ENCODE data around the gene ELF4. TPM values are rescaled to one million over a fixed set of nuclear protein-coding genes. Genes with fewer than 3 reads are reported as not detected.
A peak's percentile ranks its signal among the peaks of the same experiment; 100 is the strongest.

Gene ELF4
- total and polyA plus RNA-seq, 2 experiments from 2014 or later, result 0.50 to 1.8 TPM

DNA sequence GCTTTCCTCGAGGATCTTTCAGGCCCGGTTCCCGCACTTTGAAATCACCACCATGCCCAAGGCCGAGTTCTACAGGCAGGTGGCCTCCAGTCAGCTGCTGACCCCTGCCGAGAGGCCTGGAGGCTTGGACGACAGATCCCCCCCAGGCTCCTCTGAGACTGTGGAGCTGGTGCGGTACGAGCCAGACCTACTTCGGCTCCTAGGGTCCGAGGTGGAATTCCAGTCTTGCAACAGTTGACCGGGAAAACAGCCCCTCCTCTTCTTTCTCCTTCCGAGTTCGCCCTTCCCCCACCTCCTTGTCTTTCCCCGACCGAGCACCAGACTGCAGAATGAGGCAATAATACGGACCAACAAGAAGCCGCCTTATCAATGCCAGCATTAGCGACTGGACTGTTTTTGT lies 54.4 kb downstream of the ELF4 start (continued):
- TF ChIP-seq, protein P1, sequence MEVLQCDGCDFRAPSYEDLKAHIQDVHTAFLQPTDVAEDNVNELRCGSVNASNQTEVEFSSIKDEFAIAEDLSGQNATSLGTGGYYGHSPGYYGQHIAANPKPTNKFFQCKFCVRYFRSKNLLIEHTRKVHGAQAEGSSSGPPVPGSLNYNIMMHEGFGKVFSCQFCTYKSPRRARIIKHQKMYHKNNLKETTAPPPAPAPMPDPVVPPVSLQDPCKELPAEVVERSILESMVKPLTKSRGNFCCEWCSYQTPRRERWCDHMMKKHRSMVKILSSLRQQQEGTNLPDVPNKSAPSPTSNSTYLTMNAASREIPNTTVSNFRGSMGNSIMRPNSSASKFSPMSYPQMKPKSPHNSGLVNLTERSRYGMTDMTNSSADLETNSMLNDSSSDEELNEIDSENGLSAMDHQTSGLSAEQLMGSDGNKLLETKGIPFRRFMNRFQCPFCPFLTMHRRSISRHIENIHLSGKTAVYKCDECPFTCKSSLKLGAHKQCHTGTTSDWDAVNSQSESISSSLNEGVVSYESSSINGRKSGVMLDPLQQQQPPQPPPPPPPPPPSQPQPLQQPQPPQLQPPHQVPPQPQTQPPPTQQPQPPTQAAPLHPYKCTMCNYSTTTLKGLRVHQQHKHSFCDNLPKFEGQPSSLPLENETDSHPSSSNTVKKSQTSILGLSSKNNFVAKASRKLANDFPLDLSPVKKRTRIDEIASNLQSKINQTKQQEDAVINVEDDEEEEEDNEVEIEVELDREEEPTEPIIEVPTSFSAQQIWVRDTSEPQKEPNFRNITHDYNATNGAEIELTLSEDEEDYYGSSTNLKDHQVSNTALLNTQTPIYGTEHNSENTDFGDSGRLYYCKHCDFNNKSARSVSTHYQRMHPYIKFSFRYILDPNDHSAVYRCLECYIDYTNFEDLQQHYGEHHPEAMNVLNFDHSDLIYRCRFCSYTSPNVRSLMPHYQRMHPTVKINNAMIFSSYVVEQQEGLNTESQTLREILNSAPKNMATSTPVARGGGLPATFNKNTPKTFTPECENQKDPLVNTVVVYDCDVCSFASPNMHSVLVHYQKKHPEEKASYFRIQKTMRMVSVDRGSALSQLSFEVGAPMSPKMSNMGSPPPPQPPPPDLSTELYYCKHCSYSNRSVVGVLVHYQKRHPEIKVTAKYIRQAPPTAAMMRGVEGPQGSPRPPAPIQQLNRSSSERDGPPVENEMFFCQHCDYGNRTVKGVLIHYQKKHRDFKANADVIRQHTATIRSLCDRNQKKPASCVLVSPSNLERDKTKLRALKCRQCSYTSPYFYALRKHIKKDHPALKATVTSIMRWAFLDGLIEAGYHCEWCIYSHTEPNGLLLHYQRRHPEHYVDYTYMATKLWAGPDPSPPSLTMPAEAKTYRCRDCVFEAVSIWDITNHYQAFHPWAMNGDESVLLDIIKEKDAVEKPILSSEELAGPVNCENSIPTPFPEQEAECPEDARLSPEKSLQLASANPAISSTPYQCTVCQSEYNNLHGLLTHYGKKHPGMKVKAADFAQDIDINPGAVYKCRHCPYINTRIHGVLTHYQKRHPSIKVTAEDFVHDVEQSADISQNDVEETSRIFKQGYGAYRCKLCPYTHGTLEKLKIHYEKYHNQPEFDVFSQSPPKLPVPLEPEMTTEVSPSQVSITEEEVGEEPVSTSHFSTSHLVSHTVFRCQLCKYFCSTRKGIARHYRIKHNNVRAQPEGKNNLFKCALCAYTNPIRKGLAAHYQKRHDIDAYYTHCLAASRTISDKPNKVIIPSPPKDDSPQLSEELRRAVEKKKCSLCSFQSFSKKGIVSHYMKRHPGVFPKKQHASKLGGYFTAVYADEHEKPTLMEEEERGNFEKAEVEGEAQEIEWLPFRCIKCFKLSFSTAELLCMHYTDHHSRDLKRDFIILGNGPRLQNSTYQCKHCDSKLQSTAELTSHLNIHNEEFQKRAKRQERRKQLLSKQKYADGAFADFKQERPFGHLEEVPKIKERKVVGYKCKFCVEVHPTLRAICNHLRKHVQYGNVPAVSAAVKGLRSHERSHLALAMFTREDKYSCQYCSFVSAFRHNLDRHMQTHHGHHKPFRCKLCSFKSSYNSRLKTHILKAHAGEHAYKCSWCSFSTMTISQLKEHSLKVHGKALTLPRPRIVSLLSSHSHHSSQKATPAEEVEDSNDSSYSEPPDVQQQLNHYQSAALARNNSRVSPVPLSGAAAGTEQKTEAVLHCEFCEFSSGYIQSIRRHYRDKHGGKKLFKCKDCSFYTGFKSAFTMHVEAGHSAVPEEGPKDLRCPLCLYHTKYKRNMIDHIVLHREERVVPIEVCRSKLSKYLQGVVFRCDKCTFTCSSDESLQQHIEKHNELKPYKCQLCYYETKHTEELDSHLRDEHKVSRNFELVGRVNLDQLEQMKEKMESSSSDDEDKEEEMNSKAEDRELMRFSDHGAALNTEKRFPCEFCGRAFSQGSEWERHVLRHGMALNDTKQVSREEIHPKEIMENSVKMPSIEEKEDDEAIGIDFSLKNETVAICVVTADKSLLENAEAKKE (CRISPR knock-in tag; IDR thresholded peaks at IDR 0.05), result no peak
- TF ChIP-seq ZNF331 (CRISPR knock-in tag; IDR thresholded peaks at IDR 0.05; ENCODE audit: low read depth), result no peak
- TF ChIP-seq STAT1 (IDR thresholded peaks at IDR 0.05; ENCODE audit: unreplicated experiment), result no peak
- TF ChIP-seq, protein P2, sequence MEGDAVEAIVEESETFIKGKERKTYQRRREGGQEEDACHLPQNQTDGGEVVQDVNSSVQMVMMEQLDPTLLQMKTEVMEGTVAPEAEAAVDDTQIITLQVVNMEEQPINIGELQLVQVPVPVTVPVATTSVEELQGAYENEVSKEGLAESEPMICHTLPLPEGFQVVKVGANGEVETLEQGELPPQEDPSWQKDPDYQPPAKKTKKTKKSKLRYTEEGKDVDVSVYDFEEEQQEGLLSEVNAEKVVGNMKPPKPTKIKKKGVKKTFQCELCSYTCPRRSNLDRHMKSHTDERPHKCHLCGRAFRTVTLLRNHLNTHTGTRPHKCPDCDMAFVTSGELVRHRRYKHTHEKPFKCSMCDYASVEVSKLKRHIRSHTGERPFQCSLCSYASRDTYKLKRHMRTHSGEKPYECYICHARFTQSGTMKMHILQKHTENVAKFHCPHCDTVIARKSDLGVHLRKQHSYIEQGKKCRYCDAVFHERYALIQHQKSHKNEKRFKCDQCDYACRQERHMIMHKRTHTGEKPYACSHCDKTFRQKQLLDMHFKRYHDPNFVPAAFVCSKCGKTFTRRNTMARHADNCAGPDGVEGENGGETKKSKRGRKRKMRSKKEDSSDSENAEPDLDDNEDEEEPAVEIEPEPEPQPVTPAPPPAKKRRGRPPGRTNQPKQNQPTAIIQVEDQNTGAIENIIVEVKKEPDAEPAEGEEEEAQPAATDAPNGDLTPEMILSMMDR (conservative IDR thresholded peaks at IDR 0.05; ENCODE audit: low read depth in 2 of 2), result no peak

DNA sequence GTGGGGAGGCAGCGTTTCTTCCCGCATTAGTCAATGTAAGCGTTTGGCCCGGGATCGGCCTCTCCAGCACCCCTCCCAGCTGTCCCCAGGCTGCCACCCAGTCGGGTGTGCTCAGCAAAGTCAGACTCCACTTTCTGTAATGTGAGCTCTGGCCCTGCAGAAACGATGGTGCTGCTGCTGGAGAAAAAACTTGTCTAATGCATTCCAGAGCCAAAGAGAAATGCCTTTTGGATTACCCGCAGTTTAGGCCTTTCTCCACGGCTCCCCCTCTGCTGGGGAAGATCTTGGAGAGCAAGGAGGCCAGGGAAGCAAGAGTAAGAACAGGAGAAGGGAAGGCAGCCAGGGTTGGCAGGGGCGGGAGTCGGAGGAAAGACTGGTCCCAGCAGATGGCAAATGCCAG lies 55.2 kb downstream of the ELF4 start:
- ATAC-seq, result 0 out of 3 replicates have a peak, but pooled peaks have one; percentile 14
- no peak overlapping the region for H3K27ac Mint-ChIP-seq
- H4K20me1 ChIP-seq (replicated peaks; ENCODE audit: insufficient read depth), result no peaks in the 10 kb centered on the region
- TF ChIP-seq EZH2phosphoT487 (IDR thresholded peaks at IDR 0.05; ENCODE audit: unreplicated experiment) (no peak), EZH2 (IDR thresholded peaks at IDR 0.05; ENCODE audit: low read depth, unreplicated experiment) (no peak), JUNB (IDR thresholded peaks at IDR 0.05; ENCODE audit: unreplicated experiment) (no peak)
- TF ChIP-seq, protein P1 (CRISPR knock-in tag; IDR thresholded peaks at IDR 0.05), result no peak

More for the DNA sequence above, 55.2 kb downstream of the ELF4 start:
- Mint-ChIP-seq H3K4me3 (no peak overlapping the region), H3K4me1 (peaks cover 16% of the 10 kb centered on the region), H3K36me3 (ENCODE audit: low read depth) (no peaks in the 10 kb centered on the region; the same call in 2 of the 3 replicates), H3K27me3 (ENCODE audit: insufficient read depth, low read depth, poor library complexity) (peaks cover 27% of the 10 kb centered on the region), H3K9me3 (no peaks in the 10 kb centered on the region)
- Histone ChIP-seq H3K4me1 (ENCODE audit: insufficient read depth) (peaks cover 9% of the 10 kb centered on the region; the same call in 1 of the 2 replicates), H3K79me2 (replicated peaks; ENCODE audit: insufficient read depth) (no peaks in the 10 kb centered on the region), H3K4me3 (no peak overlapping the region), H3K27ac (ENCODE audit: low read depth) (no peak overlapping the region), H3K9me2 (ENCODE audit: insufficient read depth) (no peaks in the 10 kb centered on the region), H3K4me2 (no peak overlapping the region), H3K27me3 (ENCODE audit: insufficient read depth) (peaks cover 22% of the 10 kb centered on the region), H3K36me3 (ENCODE audit: insufficient read depth) (no peaks in the 10 kb centered on the region), H3F3A (replicated peaks; ENCODE audit: low read depth) (no peaks in the 10 kb centered on the region), H2AFZ (no peak overlapping the region)
- no peak for DNase-seq (ENCODE audit: low spot score)
